ENCODE data around the gene GMCL2.
A peak's percentile ranks its signal among the peaks of the same experiment; 100 is the strongest.

Gene GMCL2

DNA sequence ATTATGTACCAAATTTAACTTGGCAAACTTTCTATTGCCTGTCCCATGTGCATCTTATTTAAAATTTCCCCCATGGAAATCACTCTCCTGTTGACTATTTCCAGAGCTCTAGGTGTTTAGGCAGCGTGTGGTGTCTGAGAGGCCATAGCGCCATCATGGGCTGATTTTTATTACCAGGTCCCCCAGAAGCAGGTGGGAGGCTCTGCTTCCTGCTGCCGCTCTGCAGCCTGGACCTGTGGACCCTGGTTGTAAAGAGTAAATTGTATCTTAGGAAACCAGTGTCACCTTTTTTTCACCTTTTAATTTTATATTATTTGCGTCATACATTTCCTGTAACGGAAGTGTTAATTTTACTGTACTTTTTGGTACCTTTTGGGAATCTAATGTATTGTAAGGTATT lies 23.5 kb upstream of the GMCL2 start:
- H3K36me3 ChIP-seq (ENCODE audit: insufficient read depth, low read length) = peaks cover 99% of the 10 kb centered on the region
- no peak overlapping the region for H3K9ac ChIP-seq (ENCODE audit: low read depth, low read length)
- H3K79me2 ChIP-seq (ENCODE audit: insufficient read depth, low read length) = peaks cover 72% of the 10 kb centered on the region
- H3K4me3 ChIP-seq (ENCODE audit: low read depth in 1 of 2, low read length in 2 of 2) = no peak overlapping the region
- H2AFZ ChIP-seq (ENCODE audit: low read depth, low read length) = no peak overlapping the region
- peaks cover 38% of the 10 kb centered on the region for H3K4me1 ChIP-seq (ENCODE audit: insufficient read depth, low read length)
- H3K27ac ChIP-seq (ENCODE audit: low read length) = no peak overlapping the region
- H4K20me1 ChIP-seq (ENCODE audit: insufficient read depth, low read length) = peaks cover 97% of the 10 kb centered on the region
- TF ChIP-seq, protein P1, sequence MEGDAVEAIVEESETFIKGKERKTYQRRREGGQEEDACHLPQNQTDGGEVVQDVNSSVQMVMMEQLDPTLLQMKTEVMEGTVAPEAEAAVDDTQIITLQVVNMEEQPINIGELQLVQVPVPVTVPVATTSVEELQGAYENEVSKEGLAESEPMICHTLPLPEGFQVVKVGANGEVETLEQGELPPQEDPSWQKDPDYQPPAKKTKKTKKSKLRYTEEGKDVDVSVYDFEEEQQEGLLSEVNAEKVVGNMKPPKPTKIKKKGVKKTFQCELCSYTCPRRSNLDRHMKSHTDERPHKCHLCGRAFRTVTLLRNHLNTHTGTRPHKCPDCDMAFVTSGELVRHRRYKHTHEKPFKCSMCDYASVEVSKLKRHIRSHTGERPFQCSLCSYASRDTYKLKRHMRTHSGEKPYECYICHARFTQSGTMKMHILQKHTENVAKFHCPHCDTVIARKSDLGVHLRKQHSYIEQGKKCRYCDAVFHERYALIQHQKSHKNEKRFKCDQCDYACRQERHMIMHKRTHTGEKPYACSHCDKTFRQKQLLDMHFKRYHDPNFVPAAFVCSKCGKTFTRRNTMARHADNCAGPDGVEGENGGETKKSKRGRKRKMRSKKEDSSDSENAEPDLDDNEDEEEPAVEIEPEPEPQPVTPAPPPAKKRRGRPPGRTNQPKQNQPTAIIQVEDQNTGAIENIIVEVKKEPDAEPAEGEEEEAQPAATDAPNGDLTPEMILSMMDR (IDR thresholded peaks at IDR 0.05; ENCODE audit: borderline replicate concordance, extremely low read depth, low read length, poor library complexity, severe bottlenecking) = no peak
- no peak for TF ChIP-seq EZH2 (IDR thresholded peaks at IDR 0.05; ENCODE audit: borderline replicate concordance, low read depth, low read length, severe bottlenecking)
- no peaks in the 10 kb centered on the region for H3K27me3 ChIP-seq (ENCODE audit: insufficient read depth, low read length, poor library complexity)
- no peak for ATAC-seq (ENCODE audit: insufficient read depth, low read depth)
- no peak for DNase-seq
- no peak overlapping the region for H3K4me2 ChIP-seq (ENCODE audit: insufficient read depth, low read length)
- no peaks in the 10 kb centered on the region for H3K9me3 ChIP-seq (ENCODE audit: insufficient read depth, low read length, severe bottlenecking)

DNA sequence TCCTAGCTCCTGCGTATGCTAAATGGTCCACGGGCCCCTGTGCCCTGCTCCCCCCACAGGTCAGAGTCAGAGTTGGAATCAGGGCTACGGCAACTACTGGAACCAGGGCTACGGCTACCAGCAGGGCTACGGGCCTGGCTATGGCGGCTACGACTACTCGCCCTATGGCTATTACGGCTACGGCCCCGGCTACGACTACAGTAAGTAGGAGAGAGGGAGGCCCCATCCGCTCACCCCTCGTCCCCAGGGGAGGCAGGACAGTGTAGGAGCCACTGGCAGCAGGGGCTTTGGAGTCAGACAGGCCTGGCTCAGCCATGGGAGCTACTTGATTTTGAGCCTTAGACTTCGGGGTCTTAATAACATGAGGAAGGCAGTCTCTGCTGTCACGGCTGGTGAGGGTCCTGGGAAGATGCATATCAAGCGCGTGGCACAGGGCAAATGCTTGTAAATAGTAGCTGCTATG lies 22.9 kb upstream of the GMCL2 start:
- Histone ChIP-seq H3K27ac (ENCODE audit: low read length) (no peak overlapping the region), H3K9ac (ENCODE audit: low read depth, low read length) (no peak overlapping the region), H3K4me2 (ENCODE audit: insufficient read depth, low read length) (0 out of 2 replicates have a peak overlapping the region, but pooled peaks have one; percentile 38), H3K79me2 (ENCODE audit: insufficient read depth, low read length) (peaks cover 77% of the 10 kb centered on the region), H3K27me3 (ENCODE audit: insufficient read depth, low read length, poor library complexity) (no peaks in the 10 kb centered on the region), H3K36me3 (ENCODE audit: insufficient read depth, low read length) (peaks cover 98% of the 10 kb centered on the region), H3K4me1 (ENCODE audit: insufficient read depth, low read length) (peaks cover 40% of the 10 kb centered on the region), H3K4me3 (ENCODE audit: low read depth in 1 of 2, low read length in 2 of 2) (no peak overlapping the region), H2AFZ (ENCODE audit: low read depth, low read length) (no peak overlapping the region), H4K20me1 (ENCODE audit: insufficient read depth, low read length) (peaks cover 97% of the 10 kb centered on the region), H3K9me3 (ENCODE audit: insufficient read depth, low read length, severe bottlenecking) (no peaks in the 10 kb centered on the region)
- DNase-seq = no peak
- no peak for ATAC-seq (ENCODE audit: insufficient read depth, low read depth)
- no peak for TF ChIP-seq EZH2 (IDR thresholded peaks at IDR 0.05; ENCODE audit: borderline replicate concordance, low read depth, low read length, severe bottlenecking)
- TF ChIP-seq, protein P1 (IDR thresholded peaks at IDR 0.05; ENCODE audit: borderline replicate concordance, extremely low read depth, low read length, poor library complexity, severe bottlenecking) = no peak

DNA sequence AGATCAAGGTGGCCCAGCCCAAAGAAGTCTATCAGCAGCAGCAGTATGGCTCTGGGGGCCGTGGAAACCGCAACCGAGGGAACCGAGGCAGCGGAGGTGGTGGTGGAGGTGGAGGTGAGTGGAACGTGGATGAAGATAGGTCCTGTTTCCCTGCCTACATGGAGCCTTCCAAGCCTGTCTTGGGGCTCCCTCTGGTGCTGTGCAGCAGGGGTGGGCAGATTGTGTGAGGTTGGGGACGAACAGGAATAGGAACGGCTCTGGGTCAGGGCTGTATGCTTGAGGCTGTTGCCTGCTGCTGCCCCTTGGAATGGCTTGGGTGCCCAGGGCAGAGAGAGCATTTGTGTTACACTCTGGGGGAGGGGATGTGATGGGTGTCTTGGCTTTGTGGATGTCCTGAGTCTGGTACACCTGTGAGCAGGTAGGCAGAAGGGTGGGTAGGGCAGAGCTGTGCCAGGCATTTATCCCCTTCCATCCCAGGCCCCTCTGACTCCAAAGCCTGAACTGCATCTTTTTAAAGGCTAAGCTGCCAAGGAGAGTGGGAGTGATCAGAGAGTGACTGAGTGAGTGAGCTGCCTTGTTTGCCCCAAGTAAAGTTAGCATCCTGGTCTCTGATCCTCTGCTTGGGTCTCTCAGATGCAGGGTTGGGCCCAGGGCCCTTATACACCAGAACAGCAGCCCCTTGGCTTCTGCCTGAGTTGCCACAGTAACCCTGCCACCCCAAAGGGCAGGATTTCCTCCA lies 22.3 kb upstream of the GMCL2 start:
- Histone ChIP-seq H3K4me3 (ENCODE audit: low read depth in 1 of 2, low read length in 2 of 2) (no peak overlapping the region), H3K27me3 (ENCODE audit: insufficient read depth, low read length, poor library complexity) (no peaks in the 10 kb centered on the region), H3K4me2 (ENCODE audit: insufficient read depth, low read length) (peak overlapping the region; percentile 38; the same call in 1 of the 2 replicates), H3K9ac (ENCODE audit: low read depth, low read length) (no peak overlapping the region), H3K36me3 (ENCODE audit: insufficient read depth, low read length) (peaks cover 92% of the 10 kb centered on the region), H3K4me1 (ENCODE audit: insufficient read depth, low read length) (peaks cover 40% of the 10 kb centered on the region), H3K9me3 (ENCODE audit: insufficient read depth, low read length, severe bottlenecking) (no peaks in the 10 kb centered on the region), H3K27ac (ENCODE audit: low read length) (no peak overlapping the region), H4K20me1 (ENCODE audit: insufficient read depth, low read length) (peaks cover 92% of the 10 kb centered on the region), H3K79me2 (ENCODE audit: insufficient read depth, low read length) (peaks cover 83% of the 10 kb centered on the region), H2AFZ (ENCODE audit: low read depth, low read length) (no peak overlapping the region)
- TF ChIP-seq, protein P1 (IDR thresholded peaks at IDR 0.05; ENCODE audit: borderline replicate concordance, extremely low read depth, low read length, poor library complexity, severe bottlenecking) = peak; percentile 14
- no peak for TF ChIP-seq EZH2 (IDR thresholded peaks at IDR 0.05; ENCODE audit: borderline replicate concordance, low read depth, low read length, severe bottlenecking)
- no peak for DNase-seq
- ATAC-seq (ENCODE audit: insufficient read depth, low read depth) = no peak
